ENCODE measurements around the gene LRRTM2. TPM values are rescaled to one million over a fixed set of nuclear protein-coding genes. Genes with fewer than 3 reads are reported as not detected.
A peak's percentile ranks its signal among the peaks of the same experiment; 100 is the strongest.

LRRTM2 gene
- total RNA-seq, 1 donor from 2014 or later, result 0.13 TPM

DNA sequence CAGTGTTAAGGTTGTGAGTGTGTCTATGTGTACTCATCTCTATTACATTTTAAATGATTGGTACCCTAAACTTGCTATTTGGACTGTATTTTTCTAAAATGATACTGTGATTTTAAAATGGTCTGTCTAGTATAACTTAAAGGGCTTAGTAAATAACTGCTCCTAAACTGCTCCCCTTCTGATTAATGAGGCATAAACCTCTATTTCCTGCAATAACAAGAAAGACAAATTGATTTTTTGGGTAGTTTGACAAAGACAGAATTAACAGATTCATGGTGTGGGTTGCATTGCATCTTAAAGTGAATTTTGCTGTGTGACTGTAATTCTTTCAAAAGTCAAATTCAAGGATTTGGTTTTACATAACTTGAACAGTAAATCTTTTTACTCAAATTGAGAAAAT is 8.1 kb upstream of the LRRTM2 start:
- H3K4me3 Mint-ChIP-seq, result no peak overlapping the region
- H3K36me3 Mint-ChIP-seq, result peaks cover 35% of the 10 kb centered on the region
- H3K27ac Mint-ChIP-seq, result peak overlapping the region; percentile 68
- peaks cover 55% of the 10 kb centered on the region for H3K4me1 Mint-ChIP-seq
- no peaks in the 10 kb centered on the region for H3K9me3 Mint-ChIP-seq
- no peak for DNase-seq (ENCODE audit: low spot score in 2 of 2, unreplicated experiment in 2 of 2)
- TF ChIP-seq, protein P1, sequence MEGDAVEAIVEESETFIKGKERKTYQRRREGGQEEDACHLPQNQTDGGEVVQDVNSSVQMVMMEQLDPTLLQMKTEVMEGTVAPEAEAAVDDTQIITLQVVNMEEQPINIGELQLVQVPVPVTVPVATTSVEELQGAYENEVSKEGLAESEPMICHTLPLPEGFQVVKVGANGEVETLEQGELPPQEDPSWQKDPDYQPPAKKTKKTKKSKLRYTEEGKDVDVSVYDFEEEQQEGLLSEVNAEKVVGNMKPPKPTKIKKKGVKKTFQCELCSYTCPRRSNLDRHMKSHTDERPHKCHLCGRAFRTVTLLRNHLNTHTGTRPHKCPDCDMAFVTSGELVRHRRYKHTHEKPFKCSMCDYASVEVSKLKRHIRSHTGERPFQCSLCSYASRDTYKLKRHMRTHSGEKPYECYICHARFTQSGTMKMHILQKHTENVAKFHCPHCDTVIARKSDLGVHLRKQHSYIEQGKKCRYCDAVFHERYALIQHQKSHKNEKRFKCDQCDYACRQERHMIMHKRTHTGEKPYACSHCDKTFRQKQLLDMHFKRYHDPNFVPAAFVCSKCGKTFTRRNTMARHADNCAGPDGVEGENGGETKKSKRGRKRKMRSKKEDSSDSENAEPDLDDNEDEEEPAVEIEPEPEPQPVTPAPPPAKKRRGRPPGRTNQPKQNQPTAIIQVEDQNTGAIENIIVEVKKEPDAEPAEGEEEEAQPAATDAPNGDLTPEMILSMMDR (IDR thresholded peaks at IDR 0.05; ENCODE audit: unreplicated experiment), result no peak
- no peaks in the 10 kb centered on the region for H3K27me3 Mint-ChIP-seq (ENCODE audit: low read depth)

DNA sequence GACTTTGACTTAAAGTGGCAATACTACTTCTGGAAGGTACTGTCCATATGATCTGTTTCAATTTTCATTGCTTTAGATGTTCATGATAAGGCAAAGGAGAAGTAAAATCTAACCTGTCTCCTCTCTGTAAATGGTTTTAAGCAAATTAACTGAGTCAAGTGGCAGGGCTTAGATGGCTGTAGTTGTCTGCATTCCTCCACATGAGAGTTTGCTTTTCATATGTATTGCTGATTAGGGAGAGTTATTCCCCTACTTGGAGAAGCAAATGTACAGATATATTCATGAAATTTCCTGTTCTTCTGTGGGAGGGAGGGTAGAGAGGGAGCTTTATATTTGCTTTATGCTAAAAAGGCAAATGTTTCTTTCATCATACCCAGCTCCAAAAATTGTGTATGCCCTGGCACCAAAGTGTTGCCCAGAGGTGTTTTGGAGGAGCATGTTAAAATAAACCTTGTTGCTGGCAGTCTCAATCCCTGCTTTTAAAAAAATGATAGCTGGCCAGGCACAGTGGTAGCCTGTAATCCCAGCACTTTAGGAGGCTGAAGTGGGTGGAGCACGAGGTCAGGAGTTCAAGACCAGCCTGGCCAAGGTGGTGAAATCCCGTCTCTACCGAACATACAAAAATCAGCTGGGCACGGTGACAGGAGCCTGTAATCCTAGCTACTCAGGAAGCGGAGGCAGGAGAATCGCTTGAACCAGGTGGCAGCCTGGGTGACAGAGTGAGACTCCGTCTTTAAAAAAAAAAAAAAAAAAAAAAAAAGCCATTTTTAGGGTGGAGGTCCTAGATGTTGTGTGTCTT is 3.5 kb upstream of the LRRTM2 start:
- H3K27me3 Mint-ChIP-seq (ENCODE audit: low read depth), result no peaks in the 10 kb centered on the region
- no peak for DNase-seq (ENCODE audit: low spot score in 2 of 2, unreplicated experiment in 2 of 2)
- peak overlapping the region; percentile 44 for H3K27ac Mint-ChIP-seq
- TF ChIP-seq, protein P1 (IDR thresholded peaks at IDR 0.05; ENCODE audit: unreplicated experiment), result no peak
- peaks cover 40% of the 10 kb centered on the region for H3K4me1 Mint-ChIP-seq
- H3K9me3 Mint-ChIP-seq, result peaks cover 5% of the 10 kb centered on the region
- H3K4me3 Mint-ChIP-seq, result no peak overlapping the region
- H3K36me3 Mint-ChIP-seq, result peaks cover 29% of the 10 kb centered on the region

DNA sequence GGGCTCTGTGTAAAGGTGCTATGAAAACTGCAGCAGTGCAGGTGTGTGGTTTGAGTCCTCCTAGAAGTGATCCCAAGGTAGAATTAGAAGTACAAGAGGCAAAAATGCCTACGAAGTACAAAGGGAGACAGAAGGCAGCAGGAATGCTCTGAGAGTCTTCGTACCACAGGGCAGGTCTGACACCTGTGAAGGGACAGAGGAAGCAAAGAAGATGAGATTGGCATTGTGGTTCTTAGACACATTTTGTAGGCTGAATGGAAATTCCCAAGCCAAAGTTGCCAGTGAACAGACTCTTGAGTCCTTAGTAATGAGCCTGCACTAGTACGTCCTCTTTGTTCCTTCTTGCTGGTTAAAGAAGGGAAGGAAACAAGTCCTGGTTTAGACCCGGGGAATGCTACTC is 1.7 kb upstream of the LRRTM2 start:
- H3K4me1 Mint-ChIP-seq, result peaks cover 43% of the 10 kb centered on the region
- peaks cover 24% of the 10 kb centered on the region for H3K36me3 Mint-ChIP-seq
- TF ChIP-seq, protein P1 (IDR thresholded peaks at IDR 0.05; ENCODE audit: unreplicated experiment), result no peak
- H3K9me3 Mint-ChIP-seq, result peaks cover 5% of the 10 kb centered on the region
- peak overlapping the region; percentile 6 for H3K27ac Mint-ChIP-seq
- H3K4me3 Mint-ChIP-seq, result no peak overlapping the region
- no peak for DNase-seq (ENCODE audit: low spot score in 2 of 2, unreplicated experiment in 2 of 2)
- no peaks in the 10 kb centered on the region for H3K27me3 Mint-ChIP-seq (ENCODE audit: low read depth)

DNA sequence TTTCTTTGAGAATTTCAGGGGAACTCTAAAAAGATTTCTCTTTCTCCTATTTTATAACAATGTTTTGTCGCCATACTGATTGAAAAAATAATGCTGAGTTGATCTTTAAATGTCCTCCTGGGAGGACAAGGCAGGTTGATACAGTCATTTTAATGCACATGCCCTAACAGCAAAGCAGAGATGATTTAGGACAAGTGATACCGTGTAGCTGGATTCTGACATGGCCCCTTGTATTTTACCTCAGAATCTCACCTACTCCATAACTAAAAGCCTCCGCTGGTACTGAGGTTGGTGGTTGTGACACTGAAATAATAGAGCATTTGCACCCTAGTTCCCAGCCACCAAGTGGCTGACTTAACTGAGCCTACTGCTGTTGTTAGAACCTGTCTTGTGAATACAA is 811 bp upstream of the LRRTM2 start:
- Mint-ChIP-seq H3K27ac (no peak overlapping the region), H3K27me3 (ENCODE audit: low read depth) (no peaks in the 10 kb centered on the region), H3K4me3 (no peak overlapping the region), H3K9me3 (peaks cover 5% of the 10 kb centered on the region), H3K36me3 (peaks cover 24% of the 10 kb centered on the region), H3K4me1 (peaks cover 48% of the 10 kb centered on the region)
- no peak for DNase-seq (ENCODE audit: low spot score in 2 of 2, unreplicated experiment in 2 of 2)
- TF ChIP-seq, protein P1 (IDR thresholded peaks at IDR 0.05; ENCODE audit: unreplicated experiment), result no peak

DNA sequence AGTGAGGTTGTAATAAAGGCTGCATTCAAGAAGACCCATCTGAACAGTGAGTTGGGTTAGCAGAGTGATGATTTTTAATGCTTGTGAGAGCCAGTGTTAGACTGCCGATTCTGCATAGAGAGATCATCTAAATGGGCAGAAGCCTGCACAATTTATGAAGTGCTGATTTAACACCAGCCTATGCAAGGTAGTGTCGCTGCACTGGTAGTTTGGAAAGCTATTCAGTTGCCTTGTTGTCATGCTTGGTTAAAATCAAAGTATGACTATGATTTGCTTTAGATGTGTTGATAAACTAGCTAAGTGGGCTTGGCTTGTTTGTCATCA is 379 bp upstream of the LRRTM2 start:
- Mint-ChIP-seq H3K9me3 (peaks cover 5% of the 10 kb centered on the region), H3K27ac (no peak overlapping the region), H3K27me3 (ENCODE audit: low read depth) (no peaks in the 10 kb centered on the region), H3K4me1 (peaks cover 49% of the 10 kb centered on the region), H3K36me3 (peaks cover 22% of the 10 kb centered on the region), H3K4me3 (no peak overlapping the region)
- DNase-seq (ENCODE audit: low spot score in 2 of 2, unreplicated experiment in 2 of 2), result no peak
- TF ChIP-seq, protein P1 (IDR thresholded peaks at IDR 0.05; ENCODE audit: unreplicated experiment), result no peak
